Measurements from ENCODE around the gene KCNIP2. TPM values are rescaled to one million over a fixed set of nuclear protein-coding genes. Genes with fewer than 3 reads are reported as not detected.
A peak's percentile ranks its signal among the peaks of the same experiment; 100 is the strongest.

Gene KCNIP2
- total and polyA plus RNA-seq, 5 donors from 2014 or later: 0.08 to 1.6 TPM; not detected in 3

- peak; percentile 78 for ATAC-seq (ENCODE audit: low read depth in 2 of 2)
- Mint-ChIP-seq H3K9me3 (peaks cover 0 to 3% (median 0%) of the 10 kb centered on the region in 7 donors), H3K4me3 (peak overlapping the region; percentile 88 to 99 (median 96)), H3K36me3 (no peaks in the 10 kb centered on the region), H3K27ac (peak overlapping the region; percentile 99 to 100 (median 99)), H3K4me1 (peaks cover 5 to 77% (median 31%) of the 10 kb centered on the region in 4 donors), H3K27me3 (peaks cover 7% of the 10 kb centered on the region)
- H3K27ac ChIP-seq (ENCODE audit: insufficient read depth, low read length, poor library complexity, severe bottlenecking): peak overlapping the region; percentile 95
- H3K4me1 ChIP-seq (ENCODE audit: control insufficient read depth, insufficient read depth, low read length, poor library complexity, severe bottlenecking): peaks cover 51% of the 10 kb centered on the region
- H3K36me3 ChIP-seq (ENCODE audit: control insufficient read depth, insufficient read depth, low read length): no peaks in the 10 kb centered on the region
- peak overlapping the region; percentile 75 for H3K4me3 ChIP-seq (ENCODE audit: low read depth, low read length)
- H3K27me3 ChIP-seq (ENCODE audit: control insufficient read depth, insufficient read depth, low read length): no peaks in the 10 kb centered on the region
- DNase-seq: peak; percentile 96 to 97 (median 96)
- H3K9me3 ChIP-seq (ENCODE audit: control insufficient read depth in 2 of 2, low read length in 2 of 2): no peaks in the 10 kb centered on the region
Measured at GRCh38 chr10:101830322-101831168, 13.1 kb downstream of the KCNIP2 start.

DNA sequence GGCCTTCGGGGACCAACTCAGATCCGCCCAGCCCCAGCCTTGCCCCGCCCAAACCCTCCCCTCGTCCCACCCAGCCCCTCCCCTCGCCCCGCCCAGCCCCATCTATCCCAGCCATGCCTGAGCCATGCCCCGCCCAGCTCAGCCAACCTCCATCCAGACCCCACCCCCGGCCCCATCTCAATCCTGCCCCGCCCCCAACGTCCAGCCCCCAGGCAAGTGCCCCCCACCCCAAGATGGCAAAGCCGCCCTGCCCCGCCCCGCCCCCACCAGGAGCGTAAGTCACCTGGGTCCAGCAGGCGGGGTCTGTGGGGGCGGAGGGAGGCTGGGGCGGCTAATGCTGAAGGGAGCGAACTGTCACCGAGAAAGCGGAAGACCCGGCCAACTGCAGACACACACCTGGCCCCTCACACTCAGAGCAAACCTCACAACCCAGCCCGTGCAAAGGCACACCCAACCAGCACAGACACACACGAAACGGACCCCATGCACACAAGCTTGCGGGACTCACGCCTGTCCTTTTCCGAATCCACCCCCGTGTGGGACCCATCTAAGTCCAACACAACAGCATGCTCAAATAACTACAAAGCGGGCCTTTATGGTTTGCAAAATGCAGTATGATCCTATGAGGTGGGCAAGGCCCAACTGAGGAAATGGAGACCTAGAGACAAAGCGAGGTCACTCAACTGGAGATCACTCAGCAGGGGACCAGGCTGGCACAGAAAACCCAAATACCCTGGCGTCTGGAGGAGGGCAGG lies 13.9 kb downstream of the KCNIP2 start:
- Mint-ChIP-seq H3K27ac (peak overlapping the region; percentile 99 to 100 (median 99)), H3K36me3 (no peaks in the 10 kb centered on the region), H3K9me3 (peaks cover 0 to 3% (median 0%) of the 10 kb centered on the region in 7 donors), H3K4me3 (peak overlapping the region; percentile 88 to 99 (median 96)), H3K27me3 (peaks cover 7% of the 10 kb centered on the region), H3K4me1 (peaks cover 2 to 71% (median 26%) of the 10 kb centered on the region in 4 donors)
- ATAC-seq (ENCODE audit: low read depth in 2 of 2): peak; percentile 6 to 11
- H3K27me3 ChIP-seq (ENCODE audit: control insufficient read depth, insufficient read depth, low read length): no peaks in the 10 kb centered on the region
- H3K36me3 ChIP-seq (ENCODE audit: control insufficient read depth, insufficient read depth, low read length): no peaks in the 10 kb centered on the region
- peak overlapping the region; percentile 75 for H3K4me3 ChIP-seq (ENCODE audit: low read depth, low read length)
- peak; percentile 70 to 79 (median 73) for DNase-seq
- peak overlapping the region; percentile 95 for H3K27ac ChIP-seq (ENCODE audit: insufficient read depth, low read length, poor library complexity, severe bottlenecking)
- peaks cover 43% of the 10 kb centered on the region for H3K4me1 ChIP-seq (ENCODE audit: control insufficient read depth, insufficient read depth, low read length, poor library complexity, severe bottlenecking)
- H3K9me3 ChIP-seq (ENCODE audit: control insufficient read depth in 2 of 2, low read length in 2 of 2): no peaks in the 10 kb centered on the region

- peaks cover 35% of the 10 kb centered on the region for H3K4me1 ChIP-seq (ENCODE audit: control insufficient read depth, insufficient read depth, low read length, poor library complexity, severe bottlenecking)
- Mint-ChIP-seq H3K4me3 (peak overlapping the region in 1 of 4 donors; percentile 86), H3K4me1 (peaks cover 0 to 64% (median 20%) of the 10 kb centered on the region in 4 donors), H3K27ac (no peak overlapping the region), H3K27me3 (peaks cover 7% of the 10 kb centered on the region), H3K36me3 (no peaks in the 10 kb centered on the region), H3K9me3 (peaks cover 0 to 3% (median 0%) of the 10 kb centered on the region in 7 donors)
- H3K4me3 ChIP-seq (ENCODE audit: low read depth, low read length): no peak overlapping the region
- no peak for ATAC-seq (ENCODE audit: low read depth in 2 of 2)
- no peak for DNase-seq
- peak overlapping the region; percentile 95 for H3K27ac ChIP-seq (ENCODE audit: insufficient read depth, low read length, poor library complexity, severe bottlenecking)
- no peaks in the 10 kb centered on the region for H3K9me3 ChIP-seq (ENCODE audit: control insufficient read depth in 2 of 2, low read length in 2 of 2)
- H3K27me3 ChIP-seq (ENCODE audit: control insufficient read depth, insufficient read depth, low read length): no peaks in the 10 kb centered on the region
- H3K36me3 ChIP-seq (ENCODE audit: control insufficient read depth, insufficient read depth, low read length): no peaks in the 10 kb centered on the region
Measured at GRCh38 chr10:101828766-101829551, 14.6 kb downstream of the KCNIP2 start.

DNA sequence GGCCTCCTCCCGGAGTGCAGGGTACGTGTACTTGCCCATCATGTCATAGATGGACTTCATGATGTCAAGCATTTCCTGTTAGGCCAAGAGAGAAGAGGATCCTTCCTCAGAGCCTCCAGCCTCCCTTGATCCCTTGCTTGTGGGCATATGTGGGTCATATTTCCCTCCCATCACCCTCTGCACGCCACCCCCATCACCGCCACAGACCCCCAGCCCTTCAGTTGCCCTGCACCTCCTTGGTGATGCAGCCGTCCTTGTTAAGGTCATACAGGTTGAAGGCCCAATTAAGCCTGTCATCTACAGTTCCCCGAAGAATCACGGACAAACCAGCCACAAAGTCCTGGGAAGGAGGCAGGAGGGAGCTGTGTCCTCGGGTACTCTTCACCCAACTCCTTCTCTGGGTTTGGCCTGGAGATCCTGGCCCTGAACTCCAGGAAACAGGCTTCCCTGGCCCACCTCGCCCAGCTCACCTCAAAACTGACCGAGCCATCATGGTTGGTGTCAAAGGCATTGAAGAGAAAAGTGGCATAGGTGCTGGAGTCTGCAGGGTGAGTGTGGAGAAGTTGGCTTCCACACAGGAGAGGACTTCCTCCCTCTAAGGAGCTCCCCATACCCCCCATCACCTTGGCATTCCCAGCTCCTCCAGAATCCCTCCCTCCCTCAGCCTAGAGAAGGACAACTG lies 15.5 kb downstream of the KCNIP2 start:
- peaks cover 0 to 55% (median 18%) of the 10 kb centered on the region in 4 donors for H3K4me1 Mint-ChIP-seq
- peak overlapping the region in 1 of 3 donors; percentile 45 for H3K27ac Mint-ChIP-seq
- no peak for DNase-seq
- Histone ChIP-seq H3K27ac (ENCODE audit: insufficient read depth, low read length, poor library complexity, severe bottlenecking) (no peak overlapping the region), H3K4me3 (ENCODE audit: low read depth, low read length) (no peak overlapping the region), H3K27me3 (ENCODE audit: control insufficient read depth, insufficient read depth, low read length) (no peaks in the 10 kb centered on the region), H3K4me1 (ENCODE audit: control insufficient read depth, insufficient read depth, low read length, poor library complexity, severe bottlenecking) (peaks cover 28% of the 10 kb centered on the region), H3K9me3 (ENCODE audit: control insufficient read depth in 2 of 2, low read length in 2 of 2) (no peaks in the 10 kb centered on the region), H3K36me3 (ENCODE audit: control insufficient read depth, insufficient read depth, low read length) (no peaks in the 10 kb centered on the region)
- H3K36me3 Mint-ChIP-seq: no peaks in the 10 kb centered on the region
- peak overlapping the region in 3 of 4 donors; percentile 33 to 86 (median 64) for H3K4me3 Mint-ChIP-seq
- peaks cover 7% of the 10 kb centered on the region for H3K27me3 Mint-ChIP-seq
- ATAC-seq (ENCODE audit: low read depth in 2 of 2): no peak
- peaks cover 0 to 3% (median 0%) of the 10 kb centered on the region in 7 donors for H3K9me3 Mint-ChIP-seq

- H3K4me3 Mint-ChIP-seq: peak overlapping the region in 2 of 4 donors; percentile 54 to 86
Measured at GRCh38 chr10:101826852-101827434, 16.7 kb downstream of the KCNIP2 start.

DNA sequence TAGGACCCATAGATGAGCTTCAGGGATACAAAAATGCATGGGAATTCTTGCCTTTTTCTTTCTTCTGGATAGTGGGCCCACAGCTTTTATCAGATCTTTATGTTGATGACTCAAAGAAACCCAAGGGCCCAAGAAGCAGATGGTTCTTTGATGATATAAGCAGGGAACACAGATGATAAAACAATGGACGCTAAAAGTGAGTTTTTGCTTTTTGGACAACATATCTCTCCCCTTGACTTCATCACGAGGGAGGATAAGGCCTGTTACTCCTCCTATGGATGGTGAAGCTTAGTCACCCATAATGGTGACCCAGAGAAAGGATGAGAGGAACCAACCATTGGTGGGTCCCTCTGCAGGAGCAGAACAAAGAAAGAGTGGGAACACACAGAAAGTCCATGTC lies 18.9 kb downstream of the KCNIP2 start:
- Histone ChIP-seq H3K27ac (ENCODE audit: insufficient read depth, low read length, poor library complexity, severe bottlenecking) (no peak overlapping the region), H3K4me3 (ENCODE audit: low read depth, low read length) (no peak overlapping the region)
- H3K27ac Mint-ChIP-seq: no peak overlapping the region

More at GRCh38 chr10:101826852-101827434, 16.7 kb downstream of the KCNIP2 start:
- H3K4me1 ChIP-seq (ENCODE audit: control insufficient read depth, insufficient read depth, low read length, poor library complexity, severe bottlenecking): peaks cover 25% of the 10 kb centered on the region
- no peak for ATAC-seq (ENCODE audit: low read depth in 2 of 2)
- no peak overlapping the region for H3K4me3 ChIP-seq (ENCODE audit: low read depth, low read length)
- no peak for DNase-seq
- Mint-ChIP-seq H3K9me3 (peaks cover 0 to 3% (median 0%) of the 10 kb centered on the region in 7 donors), H3K27me3 (peaks cover 7% of the 10 kb centered on the region), H3K4me1 (peaks cover under 1 to 53% (median 17%) of the 10 kb centered on the region in 4 donors), H3K27ac (peak overlapping the region in 1 of 3 donors; percentile 52), H3K36me3 (no peaks in the 10 kb centered on the region)
- no peaks in the 10 kb centered on the region for H3K9me3 ChIP-seq (ENCODE audit: control insufficient read depth in 2 of 2, low read length in 2 of 2)
- H3K27me3 ChIP-seq (ENCODE audit: control insufficient read depth, insufficient read depth, low read length): no peaks in the 10 kb centered on the region
- no peaks in the 10 kb centered on the region for H3K36me3 ChIP-seq (ENCODE audit: control insufficient read depth, insufficient read depth, low read length)
- no peak overlapping the region for H3K27ac ChIP-seq (ENCODE audit: insufficient read depth, low read length, poor library complexity, severe bottlenecking)

More for the DNA sequence above, 18.9 kb downstream of the KCNIP2 start:
- Histone ChIP-seq H3K36me3 (ENCODE audit: control insufficient read depth, insufficient read depth, low read length) (no peaks in the 10 kb centered on the region), H3K4me1 (ENCODE audit: control insufficient read depth, insufficient read depth, low read length, poor library complexity, severe bottlenecking) (peaks cover 12% of the 10 kb centered on the region), H3K27me3 (ENCODE audit: control insufficient read depth, insufficient read depth, low read length) (no peaks in the 10 kb centered on the region), H3K9me3 (ENCODE audit: control insufficient read depth in 2 of 2, low read length in 2 of 2) (no peaks in the 10 kb centered on the region)
- DNase-seq (no peak), ATAC-seq (ENCODE audit: low read depth in 2 of 2) (no peak)
- Mint-ChIP-seq H3K36me3 (peaks cover 6% of the 10 kb centered on the region), H3K27me3 (no peaks in the 10 kb centered on the region), H3K9me3 (no peaks in the 10 kb centered on the region), H3K4me1 (peaks cover 7 to 48% (median 10%) of the 10 kb centered on the region in 4 donors), H3K4me3 (peak overlapping the region in 1 of 4 donors; percentile 36)
